Gastroesophageal sphincter (tissue), 3 donors: ENCODE results near the gene CHAMP1.

Source experiments
- CTCF ChIP-seq, 4 experiments: fragments of 200-600 bp in 2 of 4; fragments of 450-650 bp in 2 of 4; sonication (generic) in 1 of 4; IDR thresholded peaks; one replicate each; pipeline ENCODE4 v1.5.1; 2017 to 2019; ENCODE audit warnings: antibody characterized with exemption in 4 of 4, mild to moderate bottlenecking in 2 of 4, moderate library complexity in 2 of 4
- EP300 ChIP-seq: sonication (generic); formaldehyde crosslinking; IDR thresholded peaks from one replicate; pipeline ENCODE4 v1.6.1; 2017; ENCODE audit warnings: antibody characterized with exemption, mild to moderate bottlenecking
- POLR2A ChIP-seq, 2 donors: fragments of 450-650 bp; IDR thresholded peaks; one replicate each; pipeline ENCODE4 v1.6.1; 2017; ENCODE audit warnings: antibody characterized with exemption in 2 of 2, mild to moderate bottlenecking in 2 of 2, moderate library complexity in 1 of 2
- POLR2AphosphoS5 ChIP-seq: sonication (generic); formaldehyde crosslinking; IDR thresholded peaks from one replicate; pipeline ENCODE4 v1.6.1; 2017; ENCODE audit warnings: antibody characterized with exemption

- TF ChIP-seq CTCF (IDR thresholded peaks at IDR 0.05) (no peak), POLR2AphosphoS5 (no peak), POLR2A (IDR thresholded peaks at IDR 0.05) (no peak), EP300 (no peak)
These were observed 45.7 kb upstream of the CHAMP1 start for GRCh38 chr13:114268344-114269280.
